Skeletal muscle satellite cell (primary cell): Measurements from ENCODE around the gene TRANK1.
"Not testable (repeated sequence)": the region's sequence is repeated elsewhere in the genome, so short reads cannot be mapped to it uniquely, and the experiment has no call there.

Source experiments
- H3K27me3 ChIP-seq: 2 replicates; pipeline ENCODE4 v1.7.0; 2013; ENCODE audit warnings: low read length; ENCODE audit not compliant: control insufficient read depth, insufficient read depth
- H3K36me3 ChIP-seq: 2 replicates; pipeline ENCODE4 v1.7.0; 2013; ENCODE audit warnings: mild to moderate bottlenecking, control low read depth, low read length; ENCODE audit not compliant: insufficient read depth
- H3K4me1 ChIP-seq: 2 replicates; pipeline ENCODE4 v1.7.0; 2013; ENCODE audit warnings: low read length; ENCODE audit not compliant: control insufficient read depth, insufficient read depth
- H3K4me2 ChIP-seq: 2 replicates; pipeline ENCODE4 v1.7.0; 2013; ENCODE audit warnings: mild to moderate bottlenecking, low read length
- H3K4me3 ChIP-seq: 2 replicates; pipeline ENCODE4 v1.7.0; 2013; ENCODE audit warnings: low read length
- H3K9ac ChIP-seq: 2 replicates; pipeline ENCODE4 v1.7.0; 2013; ENCODE audit warnings: mild to moderate bottlenecking, low read depth, low read length, moderate library complexity
- H3K9me3 ChIP-seq: replicated peaks from 2 replicates; pipeline ENCODE4 v1.7.0; 2013; ENCODE audit warnings: mild to moderate bottlenecking, control low read depth, low read length

TRANK1 gene

DNA sequence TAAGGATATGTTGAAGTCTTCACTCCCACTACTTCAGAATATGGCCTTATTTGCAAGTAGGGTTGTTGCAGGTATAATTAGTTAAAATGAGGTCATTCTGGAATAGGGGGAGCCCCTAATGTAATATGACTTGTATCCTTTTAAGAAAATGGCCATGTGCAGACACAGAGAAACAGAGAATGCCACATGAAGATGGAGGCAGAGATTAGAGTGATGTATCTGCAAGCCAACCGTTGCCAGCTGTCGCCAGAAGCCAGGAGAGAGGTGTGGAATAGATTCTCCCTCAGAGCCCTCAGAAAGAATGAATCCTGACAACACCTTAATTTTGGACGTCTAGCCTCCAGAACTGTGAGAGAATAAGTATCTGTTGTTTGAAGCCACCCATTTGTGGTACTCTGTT is 11.3 kb upstream of the TRANK1 start:
- no peaks in the 10 kb centered on the region for H3K36me3 ChIP-seq
- H3K4me2 ChIP-seq, result no peak overlapping the region
- H3K27me3 ChIP-seq, result peaks cover 20% of the 10 kb centered on the region
- no peak overlapping the region for H3K4me3 ChIP-seq
- H3K4me1 ChIP-seq, result peaks cover 10% of the 10 kb centered on the region
- no peaks in the 10 kb centered on the region for H3K9me3 ChIP-seq
- H3K9ac ChIP-seq, result no peak overlapping the region

DNA sequence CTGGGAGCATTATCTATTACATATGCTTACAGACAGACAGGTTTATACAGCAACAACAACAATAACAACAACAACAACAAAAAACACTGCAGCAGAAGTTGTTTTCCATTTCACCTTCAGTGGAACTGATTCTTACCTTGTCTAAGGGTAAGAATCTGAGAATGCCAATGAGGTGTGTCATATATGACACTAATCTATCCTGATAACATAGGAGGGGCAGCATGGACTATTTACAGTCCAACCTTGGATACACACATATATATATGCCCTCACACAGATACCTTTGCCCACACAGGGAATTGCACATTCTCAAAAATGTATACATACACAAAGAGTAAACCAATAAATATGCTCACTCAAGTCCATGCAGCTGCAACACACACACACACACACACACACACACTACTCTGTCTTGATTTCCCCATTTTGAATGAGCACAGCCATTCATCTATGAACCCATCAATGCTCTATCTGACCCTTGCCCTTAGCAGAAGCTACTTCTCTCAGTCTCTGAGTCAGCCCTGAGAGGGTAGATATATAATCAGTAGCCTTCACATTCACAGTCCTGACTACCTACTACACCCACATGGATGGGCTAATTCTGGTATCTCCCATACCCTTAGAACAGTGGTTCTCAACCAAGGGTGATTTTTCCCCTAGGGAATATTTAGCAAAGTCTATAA is 9.7 kb upstream of the TRANK1 start:
- Histone ChIP-seq H3K9ac (no peak overlapping the region), H3K4me2 (no peak overlapping the region), H3K4me1 (peaks cover 10% of the 10 kb centered on the region), H3K27me3 (peaks cover 20% of the 10 kb centered on the region), H3K9me3 (no peaks in the 10 kb centered on the region), H3K4me3 (no peak overlapping the region), H3K36me3 (no peaks in the 10 kb centered on the region)

DNA sequence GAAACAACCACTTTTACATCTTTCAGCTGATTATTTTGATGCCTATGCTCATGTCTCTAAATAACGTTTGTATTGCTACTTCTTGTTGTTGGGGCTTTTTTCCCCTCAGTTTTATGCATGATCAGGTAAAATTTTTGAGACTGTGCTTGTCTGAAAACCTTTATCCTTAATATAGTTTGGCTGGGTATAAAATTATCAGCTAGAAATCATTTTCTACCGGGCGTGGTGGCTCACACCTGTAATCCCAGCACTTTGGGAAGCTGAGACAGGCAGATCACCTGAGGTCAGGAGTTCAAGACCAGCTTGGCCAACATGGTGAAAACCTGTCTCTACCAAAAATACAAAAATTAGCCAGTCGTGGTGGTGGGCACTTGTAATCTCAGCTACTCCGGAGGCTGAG is 3.0 kb upstream of the TRANK1 start:
- H3K9me3 ChIP-seq, H3K4me3 ChIP-seq, H3K27me3 ChIP-seq, H3K4me1 ChIP-seq, H3K9ac ChIP-seq, H3K4me2 ChIP-seq, H3K36me3 ChIP-seq: not testable (repeated sequence)

DNA sequence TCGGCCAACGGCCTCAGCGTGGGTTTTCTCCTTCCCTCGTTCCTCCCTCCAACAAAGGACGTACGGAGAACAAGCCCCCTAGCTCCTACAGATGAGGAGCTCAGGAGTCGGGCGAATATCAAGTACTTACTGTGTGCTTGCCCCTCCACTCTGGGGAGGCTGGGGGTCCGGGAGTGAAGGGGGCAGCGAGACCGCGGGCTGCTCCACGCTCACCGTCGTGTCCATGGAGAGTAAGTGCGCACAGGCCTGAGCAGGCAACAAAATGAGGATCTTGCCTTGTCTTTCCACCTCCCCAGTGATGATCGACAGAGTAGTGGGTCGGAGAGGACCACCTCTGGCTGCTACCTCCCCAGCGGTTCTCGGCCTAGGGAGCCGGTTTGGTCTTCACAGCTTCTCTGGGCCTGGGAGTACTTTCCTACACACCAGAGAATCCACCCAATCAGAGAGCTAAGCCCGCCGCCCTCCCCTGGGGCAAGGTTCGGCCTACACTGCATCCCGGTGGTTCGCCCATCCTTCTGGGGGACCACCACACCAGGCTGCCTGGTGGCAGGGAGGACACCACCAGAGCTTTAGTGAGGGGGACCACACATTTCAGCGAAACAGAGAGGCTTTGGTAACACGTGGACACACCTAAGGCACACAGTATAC is 603 bp upstream of the TRANK1 start:
- H3K4me2 ChIP-seq, result peak overlapping the region; percentile 99
- H3K9me3 ChIP-seq, result no peaks in the 10 kb centered on the region
- H3K4me1 ChIP-seq, result no peaks in the 10 kb centered on the region
- H3K9ac ChIP-seq, result peak overlapping the region; percentile 83
- peak overlapping the region; percentile 86 for H3K4me3 ChIP-seq
- H3K27me3 ChIP-seq, result no peaks in the 10 kb centered on the region
- H3K36me3 ChIP-seq, result no peaks in the 10 kb centered on the region

DNA sequence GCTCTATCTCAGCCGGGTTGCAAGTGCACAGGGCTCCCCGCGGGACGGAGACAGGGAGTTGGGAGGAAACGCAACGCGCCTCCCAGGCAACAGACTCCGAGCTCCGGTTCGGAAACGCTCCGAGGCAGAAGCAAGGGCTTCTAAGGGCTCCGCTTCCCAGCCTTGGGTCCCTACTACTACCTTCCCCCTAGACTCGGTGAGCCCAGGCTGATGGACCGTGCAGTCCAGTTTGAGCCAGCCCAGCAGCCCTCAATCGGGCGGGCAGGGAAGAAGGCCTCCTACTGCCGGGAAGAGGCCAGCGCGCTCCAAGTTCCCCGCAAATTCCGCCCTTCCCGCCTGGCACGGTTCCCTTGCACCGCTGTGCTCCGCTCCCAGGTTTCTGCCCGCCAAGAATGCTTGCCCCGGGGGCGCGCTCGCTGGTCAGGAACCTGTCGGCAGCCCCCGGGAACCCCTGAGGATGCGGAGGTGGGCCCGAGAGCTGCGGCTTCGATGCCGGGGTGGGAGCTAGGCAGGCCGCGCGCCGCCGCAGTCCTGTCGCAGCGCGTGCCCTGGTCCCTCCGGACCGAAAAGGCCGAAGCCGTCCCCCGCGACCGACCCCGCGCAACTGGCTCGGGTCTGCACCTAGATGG is 728 bp downstream of the TRANK1 start:
- Histone ChIP-seq H3K9ac (peak overlapping the region; percentile 83), H3K27me3 (no peaks in the 10 kb centered on the region), H3K36me3 (no peaks in the 10 kb centered on the region), H3K4me1 (no peaks in the 10 kb centered on the region), H3K4me3 (peak overlapping the region; percentile 86), H3K4me2 (peak overlapping the region; percentile 99), H3K9me3 (no peaks in the 10 kb centered on the region)

DNA sequence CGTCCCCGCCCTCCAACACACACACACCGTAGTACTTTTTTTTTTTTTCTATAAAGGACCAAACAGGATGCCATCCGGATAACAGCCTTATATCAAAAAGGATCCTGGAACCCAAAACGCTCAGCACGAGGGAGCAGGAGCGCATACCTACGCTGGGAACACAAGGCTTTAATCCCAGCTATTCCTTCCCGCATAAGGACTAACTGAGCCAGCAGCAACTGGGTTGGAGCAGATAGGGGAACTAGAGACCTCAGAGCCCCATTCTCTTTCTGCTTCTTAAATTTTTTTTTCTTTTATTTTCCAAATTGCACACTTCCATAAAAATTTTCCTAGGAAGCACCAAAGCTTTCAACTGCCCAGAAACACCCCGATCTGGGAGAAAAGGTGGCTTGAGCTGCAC is 1.3 kb downstream of the TRANK1 start:
- Histone ChIP-seq H3K4me1 (no peaks in the 10 kb centered on the region), H3K27me3 (no peaks in the 10 kb centered on the region), H3K9me3 (no peaks in the 10 kb centered on the region), H3K4me3 (peak overlapping the region; percentile 86), H3K9ac (peak overlapping the region; percentile 83), H3K36me3 (no peaks in the 10 kb centered on the region), H3K4me2 (peak overlapping the region; percentile 99)

DNA sequence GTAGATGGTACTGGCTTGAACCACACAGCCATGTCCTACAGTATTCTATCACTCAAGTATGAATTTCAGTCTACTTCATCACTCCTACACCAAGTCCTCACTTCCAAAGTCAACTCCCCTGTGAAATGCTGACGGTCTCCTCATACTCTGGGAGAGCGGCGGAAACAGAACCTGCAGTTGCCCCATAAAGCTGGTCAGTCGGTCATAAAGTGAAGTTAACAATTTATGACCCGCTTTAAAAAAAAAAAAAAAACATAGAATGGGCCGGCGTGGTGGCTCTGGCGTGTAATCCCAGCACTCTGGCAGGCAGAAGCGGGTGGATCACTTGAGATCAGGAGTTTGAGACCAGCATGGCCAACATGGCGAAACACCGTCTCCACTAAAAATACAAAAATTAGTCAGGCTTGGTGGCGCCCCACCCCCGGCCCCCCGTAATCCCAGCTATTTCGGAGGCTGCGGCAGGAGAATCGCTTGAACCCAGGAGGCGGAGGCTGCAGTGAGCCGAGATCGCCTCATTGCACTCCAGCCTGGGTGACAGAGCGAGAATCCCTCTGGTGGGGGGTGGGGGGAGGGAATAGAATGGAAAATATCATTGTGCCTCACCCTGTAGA is 2.1 kb downstream of the TRANK1 start:
- Histone ChIP-seq H3K4me3 (no peak overlapping the region), H3K4me2 (no peak overlapping the region), H3K9ac (no peak overlapping the region), H3K27me3 (no peaks in the 10 kb centered on the region), H3K9me3 (no peaks in the 10 kb centered on the region), H3K36me3 (no peaks in the 10 kb centered on the region), H3K4me1 (no peaks in the 10 kb centered on the region)

DNA sequence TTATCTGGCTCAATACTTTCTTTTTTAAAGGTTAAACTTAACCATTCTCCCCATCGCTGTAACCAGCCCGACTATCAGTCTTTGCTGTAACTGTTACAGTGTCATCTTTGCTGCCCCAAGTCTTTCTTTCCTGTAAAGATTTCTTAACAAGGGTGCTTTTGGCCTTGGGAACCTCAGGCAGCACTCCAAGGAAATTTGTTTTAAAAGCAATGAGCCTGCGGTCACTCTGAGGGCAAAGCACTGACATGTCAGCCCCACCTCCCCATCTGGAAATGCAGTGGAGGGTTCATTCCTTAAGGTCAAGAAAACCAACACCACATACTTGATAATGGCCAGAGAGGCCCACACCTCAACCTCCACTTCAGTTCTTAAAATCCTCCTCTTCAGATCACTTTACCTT is 3.2 kb downstream of the TRANK1 start:
- no peaks in the 10 kb centered on the region for H3K4me1 ChIP-seq
- H3K36me3 ChIP-seq, result no peaks in the 10 kb centered on the region
- no peak overlapping the region for H3K4me3 ChIP-seq
- no peaks in the 10 kb centered on the region for H3K9me3 ChIP-seq
- no peak overlapping the region for H3K4me2 ChIP-seq
- no peak overlapping the region for H3K9ac ChIP-seq
- H3K27me3 ChIP-seq, result no peaks in the 10 kb centered on the region

DNA sequence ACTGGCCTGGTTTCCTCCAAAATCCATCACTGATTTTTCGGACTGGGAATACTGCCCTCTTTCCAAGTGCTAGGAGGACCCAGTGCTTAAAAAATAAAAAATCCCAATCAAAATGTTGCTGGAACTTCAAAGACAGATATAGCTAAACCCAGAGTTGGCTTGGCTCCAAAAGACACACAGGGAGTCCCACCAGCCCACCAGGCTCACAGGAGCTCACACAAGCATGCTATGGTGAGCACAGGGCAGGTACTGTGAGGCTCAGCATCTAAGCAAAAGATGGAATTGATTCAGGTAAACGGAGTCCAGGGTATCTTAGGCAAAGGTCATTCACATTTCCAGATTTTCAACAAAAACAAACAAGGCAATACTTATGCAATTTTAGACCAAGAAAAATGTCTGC is 3.7 kb downstream of the TRANK1 start:
- H3K27me3 ChIP-seq, result no peaks in the 10 kb centered on the region
- H3K4me1 ChIP-seq, result no peaks in the 10 kb centered on the region
- H3K4me3 ChIP-seq, result no peak overlapping the region
- no peak overlapping the region for H3K9ac ChIP-seq
- no peaks in the 10 kb centered on the region for H3K36me3 ChIP-seq
- H3K4me2 ChIP-seq, result no peak overlapping the region
- no peaks in the 10 kb centered on the region for H3K9me3 ChIP-seq

DNA sequence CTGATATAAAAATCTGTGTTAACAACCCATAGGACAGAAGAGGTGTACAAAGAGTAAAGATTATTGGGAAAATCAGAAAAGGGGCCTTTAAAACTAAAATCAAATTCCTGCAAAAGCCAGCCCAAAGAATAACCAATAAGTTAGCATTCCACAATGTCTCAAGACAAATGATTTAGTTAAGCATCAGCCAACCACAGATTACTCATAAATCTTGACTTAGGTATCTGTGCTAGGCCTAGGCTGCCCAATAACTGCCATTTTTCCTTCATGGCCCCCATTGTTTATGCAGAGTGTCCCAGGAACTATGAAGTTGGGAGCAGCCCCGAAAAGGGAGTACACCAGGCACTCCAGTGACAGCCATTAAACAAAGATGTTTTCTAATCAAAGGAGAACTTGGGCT is 7.4 kb downstream of the TRANK1 start:
- Histone ChIP-seq H3K4me2 (no peak overlapping the region), H3K4me1 (peaks cover 6% of the 10 kb centered on the region), H3K4me3 (no peak overlapping the region), H3K9me3 (no peaks in the 10 kb centered on the region), H3K9ac (no peak overlapping the region), H3K36me3 (no peaks in the 10 kb centered on the region), H3K27me3 (no peaks in the 10 kb centered on the region)

DNA sequence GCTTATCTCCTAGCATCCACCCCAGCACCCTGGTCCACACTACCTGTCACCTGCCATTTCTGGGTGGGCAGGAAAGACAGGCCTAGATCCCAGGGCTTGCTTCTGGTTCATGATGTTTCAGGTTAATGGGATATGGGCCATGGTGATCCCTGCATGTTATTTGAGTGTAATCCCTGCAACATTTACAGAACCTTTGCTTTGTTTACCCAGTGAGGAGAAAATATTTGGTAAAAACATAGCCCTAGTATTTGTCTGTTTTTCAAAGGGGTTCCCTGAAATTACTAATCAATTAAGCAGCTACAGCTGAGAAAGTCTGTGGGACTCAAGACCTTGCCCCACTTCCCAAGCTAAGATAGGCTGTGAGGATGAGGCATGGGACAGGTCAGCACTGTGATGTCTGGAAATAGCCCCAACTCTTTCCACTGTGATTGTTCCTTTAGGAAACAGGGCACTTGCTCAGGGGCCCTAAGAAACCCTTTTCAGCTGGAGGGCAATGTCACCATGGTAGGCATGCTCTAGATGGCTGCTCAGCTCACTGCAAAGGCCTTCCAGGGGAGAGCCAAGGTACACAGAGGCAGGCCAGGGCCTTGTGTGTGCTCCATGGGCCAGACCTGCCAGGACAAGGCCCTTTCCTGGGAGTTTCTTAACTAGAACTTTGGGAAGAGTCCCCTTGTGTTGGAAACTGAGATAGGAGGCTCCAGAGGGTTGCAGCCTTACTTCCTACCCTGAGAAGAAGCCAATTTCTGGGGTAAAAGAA is 11.1 kb downstream of the TRANK1 start:
- Histone ChIP-seq H3K4me1 (peaks cover 6% of the 10 kb centered on the region), H3K27me3 (no peaks in the 10 kb centered on the region), H3K4me3 (no peak overlapping the region), H3K9me3 (no peaks in the 10 kb centered on the region), H3K9ac (no peak overlapping the region), H3K4me2 (no peak overlapping the region), H3K36me3 (no peaks in the 10 kb centered on the region)
